Neural cell (in vitro differentiated cells): ENCODE data around the gene LDB2. TPM values are rescaled to one million over a fixed set of nuclear protein-coding genes. Genes with fewer than 3 reads are reported as not detected.

Source experiments
- H2AFZ ChIP-seq: fragments of 200-600, 300-800 bp; sonication (generic), shearing (Covaris generic); 2 replicates; pipeline ENCODE4 v1.6.0; 2014; ENCODE audit warnings: low read depth, mild to moderate bottlenecking, antibody characterized with exemption, low read length, moderate library complexity
- H3F3A ChIP-seq: fragments of 200-600 bp; shearing (Covaris generic); 2 replicates; pipeline ENCODE4 v1.6.1; 2016; ENCODE audit warnings: mild to moderate bottlenecking, moderate library complexity, mixed read lengths, antibody characterized with exemption, low read length; ENCODE audit not compliant: insufficient read depth, poor library complexity, severe bottlenecking
- H3K27ac ChIP-seq: fragments of 200-600, 300-800 bp; sonication (generic), shearing (Covaris generic); 2 replicates; pipeline ENCODE4 v1.5.1; 2014; ENCODE audit warnings: mild to moderate bottlenecking, low read length, moderate library complexity
- H3K27me3 ChIP-seq: fragments of 300-800, 200-600 bp; sonication (generic), shearing (Covaris generic); 2 replicates; pipeline ENCODE4 v1.6.0; 2014; ENCODE audit warnings: mild to moderate bottlenecking, low read depth, low read length, moderate library complexity; ENCODE audit not compliant: insufficient read depth
- H3K36me3 ChIP-seq: fragments of 300-800, 200-600 bp; sonication (generic), shearing (Covaris generic); 2 replicates; pipeline ENCODE4 v1.5.1; 2014; ENCODE audit warnings: mild to moderate bottlenecking, antibody characterized with exemption, low read length, moderate library complexity; ENCODE audit not compliant: insufficient read depth
- H3K4me2 ChIP-seq: fragments of 300-800, 200-600 bp; sonication (generic), shearing (Covaris generic); 2 replicates; pipeline ENCODE4 v1.6.0; 2014; ENCODE audit warnings: mild to moderate bottlenecking, low read length
- H3K4me3 ChIP-seq: fragments of 300-800, 200-600 bp; sonication (generic), shearing (Covaris generic); 2 replicates; pipeline ENCODE4 v1.5.1; 2014; ENCODE audit warnings: mild to moderate bottlenecking, low read length, moderate library complexity
- H3K79me2 ChIP-seq: fragments of 200-600 bp; shearing (Covaris generic); replicated peaks from 2 replicates; pipeline ENCODE4 v1.6.0; 2014; ENCODE audit warnings: mild to moderate bottlenecking, low read length, moderate library complexity; ENCODE audit not compliant: insufficient read depth
- H3K9ac ChIP-seq: fragments of 300-800, 200-600 bp; sonication (generic), shearing (Covaris generic); 2 replicates; pipeline ENCODE4 v1.6.1; 2016; ENCODE audit warnings: mild to moderate bottlenecking, low read length, mixed read lengths
- H3K9me2 ChIP-seq: fragments of 200-600 bp; shearing (Covaris generic); 2 replicates; pipeline ENCODE4 v1.6.1; 2016; ENCODE audit warnings: mild to moderate bottlenecking, low read length, mixed read lengths; ENCODE audit not compliant: insufficient read depth
- H3K9me3 ChIP-seq: fragments of 200-600, 300-800 bp; sonication (generic), shearing (Covaris generic); 2 replicates; pipeline ENCODE4 v1.6.1; 2016; ENCODE audit warnings: mild to moderate bottlenecking, mixed run types, low read length, moderate library complexity, mixed read lengths
- H4K20me1 ChIP-seq: fragments of 200-600 bp; shearing (Covaris generic); 2 replicates; pipeline ENCODE4 v1.6.1; 2016; ENCODE audit warnings: mild to moderate bottlenecking, mixed run types; ENCODE audit not compliant: insufficient read depth
- EP300 ChIP-seq: fragments of 450-650 bp; conservative IDR thresholded peaks from 2 replicates; pipeline ENCODE4 v1.6.1; 2014; ENCODE audit warnings: antibody characterized with exemption, mild to moderate bottlenecking, moderate library complexity; ENCODE audit not compliant: poor library complexity, severe bottlenecking
- EZH2 ChIP-seq: fragments of 200-600, 300-800 bp; shearing (Covaris generic), sonication (generic); IDR thresholded peaks from 2 replicates; pipeline ENCODE4 v1.6.1; 2014; ENCODE audit warnings: antibody characterized with exemption, low read length, borderline replicate concordance, mild to moderate bottlenecking; ENCODE audit not compliant: insufficient read depth, poor library complexity, severe bottlenecking
- MXI1 ChIP-seq: fragments of 450-650 bp; conservative IDR thresholded peaks from 2 replicates; pipeline ENCODE4 v1.6.1; 2014; ENCODE audit warnings: antibody characterized with exemption, mild to moderate bottlenecking; ENCODE audit not compliant: poor library complexity, severe bottlenecking
- POLR2AphosphoS5 ChIP-seq: IDR thresholded peaks from 2 replicates; pipeline ENCODE4 v1.6.1; 2012
- RAD21 ChIP-seq: fragments of 450-650 bp; conservative IDR thresholded peaks from 2 replicates; pipeline ENCODE4 v1.6.1; 2014; ENCODE audit warnings: antibody characterized with exemption, mild to moderate bottlenecking, moderate library complexity
- REST ChIP-seq: IDR thresholded peaks from 2 replicates; pipeline ENCODE4 v1.6.1; 2012; ENCODE audit warnings: borderline replicate concordance
- SMC3 ChIP-seq: fragments of 450-650 bp; conservative IDR thresholded peaks from 2 replicates; pipeline ENCODE4 v1.6.1; 2014; ENCODE audit warnings: antibody characterized with exemption, mild to moderate bottlenecking, moderate library complexity; ENCODE audit not compliant: poor library complexity
- TAF1 ChIP-seq: IDR thresholded peaks from 2 replicates; pipeline ENCODE4 v1.6.1; 2012; ENCODE audit warnings: low read depth
- polyA plus RNA-seq: library from polyadenylated mRNA; depleted of rRNA; stranded (reverse); fragments of >200 nt; gene quantifications from 2 replicates; pipeline ENCODE4 v1.2.3, GENCODE V29; 2014
- TF ChIP-seq, protein P1 (sequence below): fragments of 450-650 bp; IDR thresholded peaks from 2 replicates; pipeline ENCODE4 v1.5.1; 2014; ENCODE audit warnings: antibody characterized with exemption, mild to moderate bottlenecking, moderate library complexity; ENCODE audit not compliant: poor library complexity, severe bottlenecking

The LDB2 gene
- polyA plus RNA-seq, 1 donor from 2014 or later: 58.9 TPM

- Histone ChIP-seq H3K4me3 (no peak overlapping the region), H2AFZ (no peak overlapping the region), H3K36me3 (no peaks in the 10 kb centered on the region), H3F3A (no peaks in the 10 kb centered on the region), H3K9me2 (no peaks in the 10 kb centered on the region), H3K9ac (no peak overlapping the region), H4K20me1 (no peaks in the 10 kb centered on the region), H3K4me2 (no peak overlapping the region), H3K9me3 (no peaks in the 10 kb centered on the region), H3K27me3 (no peaks in the 10 kb centered on the region), H3K79me2 (no peaks in the 10 kb centered on the region), H3K27ac (no peak overlapping the region)
- TF ChIP-seq MXI1: no peak
- no peak for TF ChIP-seq EZH2
- TF ChIP-seq, protein P1, sequence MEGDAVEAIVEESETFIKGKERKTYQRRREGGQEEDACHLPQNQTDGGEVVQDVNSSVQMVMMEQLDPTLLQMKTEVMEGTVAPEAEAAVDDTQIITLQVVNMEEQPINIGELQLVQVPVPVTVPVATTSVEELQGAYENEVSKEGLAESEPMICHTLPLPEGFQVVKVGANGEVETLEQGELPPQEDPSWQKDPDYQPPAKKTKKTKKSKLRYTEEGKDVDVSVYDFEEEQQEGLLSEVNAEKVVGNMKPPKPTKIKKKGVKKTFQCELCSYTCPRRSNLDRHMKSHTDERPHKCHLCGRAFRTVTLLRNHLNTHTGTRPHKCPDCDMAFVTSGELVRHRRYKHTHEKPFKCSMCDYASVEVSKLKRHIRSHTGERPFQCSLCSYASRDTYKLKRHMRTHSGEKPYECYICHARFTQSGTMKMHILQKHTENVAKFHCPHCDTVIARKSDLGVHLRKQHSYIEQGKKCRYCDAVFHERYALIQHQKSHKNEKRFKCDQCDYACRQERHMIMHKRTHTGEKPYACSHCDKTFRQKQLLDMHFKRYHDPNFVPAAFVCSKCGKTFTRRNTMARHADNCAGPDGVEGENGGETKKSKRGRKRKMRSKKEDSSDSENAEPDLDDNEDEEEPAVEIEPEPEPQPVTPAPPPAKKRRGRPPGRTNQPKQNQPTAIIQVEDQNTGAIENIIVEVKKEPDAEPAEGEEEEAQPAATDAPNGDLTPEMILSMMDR: no peak
- no peak for TF ChIP-seq EP300
- TF ChIP-seq REST: no peak
- TF ChIP-seq RAD21: no peak
- no peak for TF ChIP-seq SMC3
- TF ChIP-seq TAF1: no peak
- TF ChIP-seq POLR2AphosphoS5: no peak
These were observed 166.6 kb downstream of the LDB2 start for GRCh38 chr4:16731776-16732380.

DNA sequence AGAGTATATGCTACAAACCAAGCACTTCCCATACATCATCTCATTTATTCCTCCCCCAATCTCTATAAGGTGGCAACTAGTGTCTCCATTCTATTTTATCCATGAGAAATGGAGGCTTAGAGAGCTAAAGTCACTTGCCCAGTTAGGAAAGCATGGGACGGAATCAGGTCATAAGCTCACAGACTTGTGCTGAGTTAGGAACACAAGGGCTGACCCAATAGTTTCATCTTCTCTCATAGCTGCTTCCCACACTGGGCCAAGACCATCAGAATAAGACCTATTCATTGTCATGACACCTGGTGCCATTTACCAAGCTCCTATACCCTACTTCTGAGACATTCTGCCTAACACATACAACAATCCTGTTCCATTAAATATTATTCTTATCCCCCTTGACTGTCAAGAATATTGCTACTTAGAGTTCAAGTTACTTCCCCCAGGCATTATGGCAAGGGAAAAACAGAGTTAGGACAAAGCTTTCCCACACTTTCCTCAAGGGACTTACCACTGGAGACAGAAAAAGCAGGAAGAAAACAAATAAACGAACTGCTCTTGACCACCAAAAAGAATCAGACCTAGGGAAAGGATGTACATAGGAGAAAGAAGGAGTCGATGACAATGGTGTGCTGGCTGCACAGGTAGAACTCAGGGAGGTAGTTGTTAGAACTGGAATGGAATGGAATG, 167.8 kb downstream of the LDB2 start:
- Histone ChIP-seq H3F3A (no peaks in the 10 kb centered on the region), H3K4me2 (no peak overlapping the region), H3K9ac (no peak overlapping the region), H3K9me3 (no peaks in the 10 kb centered on the region), H2AFZ (no peak overlapping the region), H3K36me3 (no peaks in the 10 kb centered on the region), H3K27ac (no peak overlapping the region), H3K79me2 (no peaks in the 10 kb centered on the region), H4K20me1 (no peaks in the 10 kb centered on the region), H3K4me3 (no peak overlapping the region), H3K27me3 (no peaks in the 10 kb centered on the region), H3K9me2 (no peaks in the 10 kb centered on the region)
- TF ChIP-seq EZH2 (no peak), EP300 (no peak), POLR2AphosphoS5 (no peak)
